Activated naive CD8-positive, alpha-beta T cell treated with anti-CD3 and anti-CD28 coated beads, Interleukin-2, amount 50 U/mL, for 16 hours (primary cell): ENCODE results near the gene LILRA5.
"Not testable (repeated sequence)": the region's sequence is repeated elsewhere in the genome, so short reads cannot be mapped to it uniquely, and the experiment has no call there.

Experiments
- DNase-seq: peaks from one replicate; pipeline ENCODE4 v3.0.0-alpha.2; 2020; ENCODE audit warnings: low read depth, low spot score

The LILRA5 gene

DNA sequence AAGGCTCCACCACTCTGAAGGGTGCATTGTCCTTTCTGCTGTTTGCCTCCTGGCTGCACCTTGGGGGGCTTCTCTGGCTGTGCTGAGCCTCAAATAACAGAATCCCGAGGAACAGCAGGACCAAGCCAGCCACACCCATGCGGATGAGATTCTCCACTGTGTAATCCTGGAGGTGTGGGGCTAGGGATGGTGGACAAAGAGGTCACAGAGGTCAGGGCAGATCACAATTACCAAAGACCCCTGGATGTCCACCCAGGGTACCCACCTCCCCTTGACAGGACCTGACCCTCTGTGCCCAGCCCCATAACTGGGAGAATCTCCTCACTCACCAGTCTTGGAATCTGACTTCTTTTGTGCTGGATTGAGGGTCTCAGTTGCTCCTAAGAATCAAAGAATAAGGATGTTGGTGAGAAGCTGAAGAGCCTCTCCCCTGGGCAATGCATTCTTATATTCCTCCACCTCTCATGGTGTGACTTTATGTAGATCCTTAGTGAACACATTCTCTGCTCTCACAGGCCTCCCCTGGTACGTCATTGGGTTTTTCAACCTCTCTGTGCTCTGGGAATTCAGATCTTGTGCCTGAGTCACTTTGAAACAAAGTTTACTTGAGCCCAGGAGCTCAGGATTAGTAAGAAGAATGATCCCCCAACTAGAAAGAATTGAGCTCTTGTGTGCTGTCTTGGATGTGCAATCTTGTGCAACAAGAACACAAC lies 20.8 kb upstream of the LILRA5 start:
- no peak for DNase-seq

DNA sequence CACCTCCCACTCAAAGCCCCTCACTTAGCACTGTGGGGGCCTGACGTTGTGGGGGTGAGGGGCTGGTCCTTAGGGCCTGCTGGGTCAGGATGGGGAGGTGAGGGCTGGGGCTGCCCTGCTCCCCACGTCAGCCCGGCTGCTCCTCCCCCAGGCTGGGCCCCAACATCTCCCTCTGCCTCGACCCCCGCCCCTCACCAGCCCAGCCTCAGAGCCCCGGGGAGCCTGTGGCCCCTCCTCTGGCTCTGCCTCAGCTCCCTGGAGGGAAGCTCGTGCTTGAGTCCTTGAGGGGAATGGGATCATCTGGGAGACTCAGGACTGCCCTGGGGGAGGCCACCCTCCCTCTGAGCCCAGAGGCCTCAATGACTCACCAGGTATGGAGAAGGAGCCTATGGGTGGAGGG lies 19.2 kb upstream of the LILRA5 start:
- DNase-seq = no peak

DNA sequence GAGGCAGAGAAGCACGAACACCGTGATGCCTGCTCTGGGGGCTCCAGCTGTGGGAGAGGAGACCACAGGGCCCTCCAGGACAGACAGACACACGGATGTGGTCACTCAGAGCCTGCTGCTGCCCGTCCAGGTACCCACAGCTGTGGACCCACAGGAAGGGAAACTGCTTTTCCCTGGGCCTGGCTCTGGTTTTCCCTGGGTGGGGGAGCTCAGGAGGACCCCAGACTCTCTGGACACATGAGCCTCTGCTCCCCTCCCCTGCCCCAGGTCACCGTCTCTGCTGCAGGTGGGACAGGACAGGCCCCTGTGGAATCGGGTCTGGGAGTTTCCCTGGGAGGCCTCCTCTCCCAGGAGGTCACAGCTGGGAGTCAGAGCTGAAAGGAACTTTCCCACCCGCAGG lies 18.7 kb upstream of the LILRA5 start:
- no peak for DNase-seq

DNA sequence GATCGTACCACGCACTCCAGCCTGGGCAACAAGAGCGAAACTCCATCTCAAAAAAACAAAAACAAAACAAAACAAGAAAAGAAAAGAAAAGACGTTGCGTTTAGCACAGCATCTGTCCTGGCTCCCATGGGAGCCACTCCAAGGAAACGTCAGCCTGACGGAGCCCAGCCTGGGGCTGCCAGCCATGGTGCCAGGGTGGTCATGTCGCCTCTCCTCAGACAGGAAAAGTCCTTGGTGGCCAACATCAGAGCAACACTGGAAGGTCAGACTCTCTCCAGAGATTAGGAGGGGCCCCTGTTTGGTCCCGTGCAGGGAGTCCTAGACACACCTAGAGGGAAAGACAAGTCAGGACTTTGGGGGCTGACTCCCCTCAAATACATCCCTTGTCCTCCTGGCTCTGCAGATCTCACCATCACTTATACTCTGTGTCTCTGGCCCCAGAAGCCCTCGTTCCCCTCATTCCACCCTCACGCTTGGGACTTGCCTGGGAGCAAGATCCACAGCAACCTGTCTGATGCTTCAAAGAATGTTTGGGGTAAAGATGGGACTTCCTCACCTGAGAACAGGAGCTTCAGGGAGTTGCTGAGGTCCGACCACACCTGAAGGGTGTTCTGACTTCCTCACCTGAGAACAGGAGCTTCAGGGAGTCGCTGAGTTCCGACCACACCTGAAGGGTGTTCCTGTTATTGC lies 16.7 kb upstream of the LILRA5 start:
- DNase-seq = no peak

DNA sequence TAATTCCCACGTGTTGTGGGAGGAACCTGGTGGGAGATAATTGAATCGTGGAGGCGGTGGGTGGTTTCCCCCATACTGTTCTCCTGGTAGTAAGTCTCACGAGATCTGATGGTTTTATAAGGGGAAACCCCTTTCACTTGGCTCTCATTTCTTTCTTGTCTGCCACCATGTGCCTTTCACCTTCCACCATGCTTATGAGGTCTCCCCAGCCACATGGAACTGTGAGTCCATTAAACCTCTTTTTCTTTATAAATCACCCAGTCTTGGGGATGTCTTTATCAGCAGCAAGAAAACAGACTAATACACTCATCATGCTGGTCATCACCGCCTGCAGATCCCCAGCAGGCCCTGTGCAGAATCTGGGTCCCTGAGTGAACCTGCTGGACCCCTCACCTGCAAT lies 15.8 kb upstream of the LILRA5 start:
- DNase-seq = not testable (repeated sequence)

DNA sequence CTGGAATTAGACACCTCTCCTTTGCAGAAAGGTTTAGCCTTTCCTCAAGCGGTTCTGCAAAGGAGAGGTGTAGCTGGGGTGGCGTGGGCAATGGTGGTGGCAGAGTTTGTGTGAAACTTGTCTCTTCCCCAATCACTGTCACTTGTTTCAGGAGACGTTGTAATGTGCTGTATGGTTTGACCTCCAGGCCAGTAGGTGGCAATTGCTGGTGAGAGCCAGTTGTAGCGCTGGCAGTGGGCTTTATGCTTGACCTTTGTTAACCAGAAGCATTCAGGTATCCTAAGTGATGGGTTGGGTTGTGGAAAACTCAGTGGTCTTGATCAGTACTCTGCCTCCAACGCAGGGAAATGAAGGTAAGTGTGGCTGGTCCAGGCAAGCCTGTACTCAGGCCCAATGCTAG lies 12.7 kb upstream of the LILRA5 start:
- DNase-seq = no peak

DNA sequence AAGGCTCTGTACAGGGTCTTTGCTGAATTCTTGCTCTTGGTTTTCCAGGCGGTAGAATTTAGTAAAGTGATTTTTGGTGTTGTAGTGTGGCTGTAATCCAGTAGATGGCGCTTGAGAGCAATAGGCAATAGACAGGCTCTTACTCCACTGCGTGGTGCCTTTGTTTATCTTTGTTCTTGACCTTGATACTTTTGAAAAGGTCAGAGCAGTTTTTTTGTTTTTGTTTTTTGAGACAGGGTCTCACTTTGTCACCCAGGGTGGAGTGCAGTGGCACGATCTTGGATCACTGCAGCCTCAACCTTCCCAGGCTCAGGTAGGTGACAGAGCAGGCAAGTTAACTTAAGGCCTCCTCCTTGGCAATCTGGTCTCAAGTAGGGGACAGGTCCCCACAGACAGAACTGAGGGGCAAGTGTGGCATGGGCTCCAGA lies 12.2 kb upstream of the LILRA5 start:
- DNase-seq = peak; percentile 13

DNA sequence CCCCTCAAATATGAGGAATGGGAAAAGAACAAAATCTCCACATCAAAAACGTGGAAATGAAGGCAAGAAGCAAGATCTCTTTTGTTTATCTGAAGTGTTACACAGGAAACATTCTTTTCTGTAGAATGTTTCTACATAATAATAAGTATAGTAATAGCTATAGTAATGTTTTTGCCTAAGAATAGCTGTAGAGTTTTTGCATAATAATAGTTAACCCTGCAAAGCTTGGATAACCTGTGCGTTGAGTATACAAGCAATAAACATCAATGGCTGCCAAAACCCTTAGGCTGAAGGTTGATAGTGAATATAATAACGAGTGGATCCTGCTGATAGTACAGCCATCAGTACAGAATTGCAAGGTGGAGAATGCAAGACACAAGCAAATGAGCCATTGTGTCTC lies 11.1 kb upstream of the LILRA5 start:
- DNase-seq = no peak

DNA sequence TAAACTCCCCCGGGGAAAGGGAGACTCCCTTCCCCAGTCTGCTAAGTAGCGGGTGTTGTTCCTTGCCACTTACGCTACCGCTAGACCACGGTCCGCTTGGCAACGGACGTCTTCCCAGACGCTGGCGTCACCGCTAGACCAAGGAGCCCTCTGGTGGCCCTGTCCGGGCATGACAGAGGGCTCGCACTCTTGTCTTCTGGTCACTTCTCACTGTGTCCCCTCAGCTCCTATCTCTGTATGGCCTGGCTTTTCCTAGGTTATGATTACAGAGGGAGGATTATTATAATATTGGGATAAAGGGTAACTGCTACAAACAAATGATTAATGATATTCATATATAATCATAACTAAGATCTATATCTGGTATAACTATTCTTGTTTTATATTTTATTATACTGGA lies 10.0 kb upstream of the LILRA5 start:
- DNase-seq = not testable (repeated sequence)

DNA sequence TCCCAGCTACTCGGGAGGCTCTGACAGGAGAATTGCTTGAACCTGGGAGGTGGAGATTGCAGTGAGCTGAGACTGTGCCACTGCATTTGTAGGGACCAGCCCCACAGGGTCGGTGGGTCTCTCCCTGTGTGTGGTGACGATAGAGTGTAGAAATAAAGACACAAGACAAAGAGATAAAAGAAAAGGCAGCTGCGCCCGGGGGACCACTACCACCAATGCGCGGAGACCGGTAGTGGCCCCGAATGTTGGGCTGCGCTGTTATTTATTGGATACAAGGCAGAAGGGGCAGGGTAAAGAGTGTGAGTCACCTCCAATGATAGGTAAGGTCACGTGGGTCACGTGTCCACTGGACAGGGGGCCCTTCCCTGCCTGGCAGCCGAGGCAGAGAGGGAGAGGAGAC lies 9.3 kb upstream of the LILRA5 start:
- not testable (repeated sequence) for DNase-seq

DNA sequence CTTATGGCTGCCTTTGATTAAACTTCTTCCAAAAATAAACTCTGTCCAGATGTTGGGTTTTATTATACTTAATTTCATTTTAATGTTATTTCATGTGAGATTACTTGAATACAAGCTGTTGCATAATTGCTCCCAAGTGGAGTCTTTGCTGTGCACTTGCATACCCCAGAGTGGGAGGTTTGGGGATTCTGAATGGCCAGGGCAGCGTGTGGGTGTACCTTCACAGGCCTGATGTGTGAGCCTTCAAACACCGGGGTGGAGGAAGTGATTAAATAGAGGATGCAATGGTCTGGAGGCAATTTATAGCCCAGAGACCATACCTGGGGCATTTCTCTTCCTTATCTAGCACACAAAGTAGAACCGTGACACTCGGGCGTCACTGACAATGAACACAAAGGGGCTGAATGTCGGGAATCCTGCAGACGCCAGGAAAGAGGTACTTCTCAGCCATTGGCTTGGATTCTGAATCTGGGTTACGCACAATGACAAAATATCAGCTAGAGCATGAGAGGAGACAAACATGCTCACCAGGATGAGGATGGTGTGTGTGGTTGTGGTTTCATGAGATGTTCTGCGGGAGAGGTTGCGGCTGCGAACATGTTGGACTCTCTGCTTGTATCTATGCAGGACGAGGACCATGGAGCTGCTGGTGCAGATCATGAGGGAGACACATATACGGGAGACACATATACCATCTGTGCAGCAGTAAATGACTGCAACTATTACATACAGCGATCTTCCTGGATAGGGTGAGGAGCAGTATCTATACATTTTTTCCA lies 7.1 kb upstream of the LILRA5 start:
- DNase-seq = no peak

DNA sequence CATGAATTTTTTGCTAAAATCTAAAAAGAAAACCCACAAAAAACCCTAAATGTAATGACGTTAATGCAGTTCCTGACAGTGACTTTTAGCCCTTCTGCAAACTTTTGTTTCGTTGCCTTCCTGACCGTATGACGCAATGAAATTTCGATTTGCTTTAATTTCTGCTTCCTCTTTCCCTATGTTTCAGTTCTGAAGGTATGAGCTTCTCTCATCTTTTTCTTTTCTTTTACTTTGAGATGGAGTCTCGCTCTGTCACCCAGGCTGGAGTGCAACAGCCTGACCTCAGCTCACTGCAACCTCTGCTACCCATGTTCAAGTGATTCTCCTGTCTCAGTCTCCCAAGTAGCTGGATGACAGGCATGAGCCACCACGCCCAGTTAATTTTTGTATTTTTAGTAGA lies 6.1 kb upstream of the LILRA5 start:
- no peak for DNase-seq

DNA sequence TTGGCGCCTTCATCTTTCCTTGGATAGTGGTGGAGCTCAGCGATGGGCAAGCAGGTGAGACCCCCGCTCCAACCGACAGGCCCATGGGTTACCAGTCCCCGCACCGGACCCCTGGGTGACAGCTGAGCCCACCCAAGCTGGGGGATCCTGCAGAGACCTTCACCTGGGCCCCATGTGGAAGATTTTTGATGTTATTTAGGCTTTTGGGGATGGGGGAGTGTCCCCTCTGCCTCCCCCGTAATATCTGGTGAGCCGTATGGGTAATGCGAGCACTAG lies 4.9 kb upstream of the LILRA5 start:
- no peak for DNase-seq

DNA sequence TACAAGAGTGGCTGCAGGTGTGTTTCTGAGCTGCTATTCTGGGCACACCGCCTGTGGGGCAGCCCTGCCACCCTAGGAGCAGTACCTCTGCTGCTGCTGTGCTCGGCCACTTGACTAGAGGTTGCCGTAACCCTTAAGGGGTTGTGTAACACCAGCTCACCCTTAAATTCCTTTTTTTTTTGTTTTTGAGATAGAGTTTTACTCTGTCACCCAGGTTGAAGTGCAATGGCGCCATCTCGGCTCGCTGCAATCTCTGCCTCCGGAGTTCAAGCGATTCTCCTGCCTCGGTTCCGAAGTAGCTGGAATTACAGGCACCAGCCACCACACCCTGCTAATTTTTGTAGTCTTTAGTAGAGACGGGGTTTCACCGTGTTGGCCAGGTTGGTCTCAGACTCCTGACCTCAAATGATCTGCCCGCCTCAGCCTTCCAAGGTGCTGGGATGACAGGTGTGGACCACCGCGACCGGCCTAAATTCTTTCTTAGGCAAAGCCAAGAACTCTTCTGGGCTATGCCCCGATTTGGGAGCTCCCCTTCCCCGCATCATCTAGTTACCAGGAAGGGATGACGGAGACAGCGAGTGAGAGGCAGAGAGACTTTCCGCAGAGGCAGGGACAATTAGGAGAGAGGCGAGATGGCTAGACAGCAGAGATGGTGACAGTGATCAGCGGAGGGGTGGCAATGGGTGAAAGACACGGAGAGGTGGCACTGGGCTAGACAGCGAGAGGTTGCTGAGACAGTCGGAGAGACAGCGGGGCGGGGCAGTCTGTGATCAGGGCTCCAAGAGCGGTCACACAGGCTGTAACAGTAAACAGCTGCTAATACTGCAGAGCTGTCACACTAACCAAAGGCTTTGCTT lies 4.4 kb upstream of the LILRA5 start:
- no peak for DNase-seq

DNA sequence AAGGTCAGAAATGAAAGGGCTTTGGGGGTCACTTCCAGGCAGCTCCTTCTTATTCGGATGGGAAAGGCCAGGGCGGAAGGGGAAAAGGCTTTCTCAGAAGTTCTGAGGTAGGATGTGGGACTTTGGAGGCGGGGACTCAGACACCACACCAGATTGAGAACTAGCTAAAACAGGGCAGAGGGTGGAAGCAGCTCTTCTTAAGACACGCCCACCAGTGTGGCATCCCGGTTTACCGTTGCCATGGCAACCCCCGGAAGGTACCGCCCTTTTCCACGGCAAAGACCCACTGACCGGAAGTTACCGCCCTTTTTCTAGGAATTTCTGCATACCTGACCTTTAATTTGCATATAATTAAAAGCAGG lies 3.8 kb upstream of the LILRA5 start:
- no peak for DNase-seq

DNA sequence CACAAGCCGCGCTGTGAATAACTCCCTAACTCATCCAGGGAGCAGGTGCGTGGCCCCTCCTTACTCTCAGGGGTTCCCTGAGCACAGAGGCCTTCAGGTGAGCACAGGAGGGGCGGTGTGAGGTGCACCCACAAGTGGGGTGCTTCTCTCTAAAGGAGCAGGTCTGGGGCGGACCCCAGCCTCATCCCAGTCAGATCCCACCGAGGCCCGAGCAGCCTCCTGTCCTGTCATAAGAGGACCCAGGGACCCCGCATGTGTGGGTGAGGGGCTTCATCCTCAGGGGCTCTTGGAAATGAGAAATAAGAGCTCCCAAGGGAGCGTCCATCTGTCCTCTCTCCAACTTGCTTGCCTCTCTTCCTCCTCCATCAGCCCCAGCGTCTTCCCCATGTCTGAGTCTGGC lies 3.0 kb upstream of the LILRA5 start:
- DNase-seq = no peak

DNA sequence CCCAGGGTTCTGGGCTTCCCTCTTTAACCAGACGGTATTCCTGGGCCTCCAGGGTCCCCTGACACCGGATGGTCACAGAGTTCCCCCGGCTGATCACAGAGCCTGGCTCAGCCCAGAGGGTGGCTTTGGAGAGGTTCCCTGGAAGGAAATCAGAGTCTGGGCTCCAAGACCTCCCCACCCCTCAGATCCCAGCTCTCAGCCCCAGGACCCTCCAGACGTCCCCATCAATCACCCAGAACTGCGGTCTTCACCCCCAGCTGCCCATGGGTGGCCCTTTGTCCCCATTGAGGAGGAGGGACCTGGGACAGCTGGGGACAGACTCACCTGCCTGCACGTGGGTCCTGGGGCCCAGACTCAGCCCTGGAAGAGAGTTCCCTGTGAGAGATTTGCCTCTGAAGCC lies 955 bp downstream of the LILRA5 start:
- DNase-seq = no peak

DNA sequence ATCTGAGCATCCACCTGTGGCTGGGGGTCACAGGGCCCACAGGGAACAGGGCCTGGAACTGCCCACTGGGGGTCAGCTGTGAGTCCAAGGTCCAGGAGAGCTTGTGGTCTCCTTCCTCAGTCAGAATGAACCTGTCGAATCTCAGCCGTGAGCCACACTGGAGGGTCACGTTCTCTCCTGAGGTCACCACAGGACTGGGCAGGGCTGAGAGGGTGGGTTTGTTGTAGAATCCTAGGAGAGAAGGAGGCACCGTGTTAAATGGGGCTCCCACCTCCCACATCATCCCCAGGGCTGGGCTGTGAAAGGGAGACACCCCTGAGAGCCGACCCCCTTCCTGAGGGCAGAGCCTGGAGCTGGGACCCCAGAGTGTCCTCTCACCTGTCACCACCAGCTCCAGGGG lies 1.5 kb downstream of the LILRA5 start:
- DNase-seq = no peak

DNA sequence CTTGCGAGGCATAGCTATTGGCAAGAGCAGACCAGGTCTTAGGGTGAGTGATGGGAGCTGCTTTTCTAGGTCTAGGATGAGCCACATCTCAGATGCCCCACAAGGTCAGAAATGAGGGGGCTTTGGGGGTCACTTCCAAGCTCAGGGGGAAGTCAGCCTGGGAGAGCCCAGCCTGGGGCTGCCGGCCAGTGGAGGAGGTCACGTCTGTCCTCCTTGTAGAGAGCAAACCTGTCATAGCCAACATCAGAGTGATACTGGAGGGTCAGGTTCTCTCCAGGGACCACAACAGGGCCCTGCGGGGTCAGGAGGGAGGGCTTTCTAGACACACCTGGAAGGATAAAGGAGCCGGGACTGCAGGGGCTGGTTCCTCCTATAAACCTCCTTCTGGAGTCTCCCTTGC lies 2.4 kb downstream of the LILRA5 start:
- no peak for DNase-seq

DNA sequence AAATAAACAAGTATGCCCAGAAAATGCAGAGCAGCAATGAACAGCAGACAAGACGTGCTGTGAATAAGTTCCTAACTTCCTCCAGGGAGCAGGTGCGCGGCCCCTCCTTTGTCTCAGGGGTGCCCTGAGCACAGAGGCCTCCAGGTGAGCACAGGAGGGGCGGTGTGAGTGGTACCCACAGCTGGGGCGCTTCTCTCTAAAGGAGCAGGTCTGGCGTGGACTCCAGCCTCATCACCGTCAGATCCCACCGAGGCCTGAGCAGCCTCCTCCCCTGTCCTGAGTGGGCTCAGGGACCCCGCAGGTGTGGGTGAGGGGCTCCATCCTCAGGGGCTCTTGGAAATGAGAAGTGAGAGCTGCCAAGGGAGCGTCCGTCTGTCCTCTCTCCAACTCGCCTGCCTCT lies 3.2 kb downstream of the LILRA5 start:
- DNase-seq = no peak

DNA sequence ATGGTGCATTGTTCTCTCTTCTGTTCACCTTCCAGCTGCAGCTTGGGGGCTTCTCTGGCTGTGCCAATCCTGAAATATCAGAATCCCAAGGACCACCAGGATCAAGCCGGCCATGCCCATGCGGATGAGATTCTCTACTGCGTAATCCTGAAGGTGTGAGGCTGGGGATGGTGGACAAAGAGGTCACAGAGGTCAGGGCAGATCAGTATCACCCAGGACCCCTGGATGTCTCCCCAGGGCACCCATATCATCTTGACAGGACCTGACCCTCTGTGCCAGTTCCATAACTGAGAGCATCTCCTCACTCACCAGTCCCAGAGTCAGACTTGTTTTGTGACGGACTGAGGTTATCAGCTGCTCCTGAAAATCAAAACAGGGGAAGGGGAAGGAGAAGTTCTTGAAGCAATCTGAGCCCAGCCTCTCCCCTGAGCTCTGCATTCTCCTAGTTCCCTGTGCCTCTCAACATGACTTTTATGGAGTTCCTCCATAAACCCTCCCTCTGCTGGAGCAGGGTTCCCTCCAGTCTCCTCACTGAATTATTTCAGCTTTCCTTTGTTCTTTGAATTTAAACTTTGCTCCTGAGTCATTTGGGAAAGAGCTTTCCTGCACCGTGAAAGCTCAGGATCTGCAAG lies 5.5 kb downstream of the LILRA5 start:
- no peak for DNase-seq

DNA sequence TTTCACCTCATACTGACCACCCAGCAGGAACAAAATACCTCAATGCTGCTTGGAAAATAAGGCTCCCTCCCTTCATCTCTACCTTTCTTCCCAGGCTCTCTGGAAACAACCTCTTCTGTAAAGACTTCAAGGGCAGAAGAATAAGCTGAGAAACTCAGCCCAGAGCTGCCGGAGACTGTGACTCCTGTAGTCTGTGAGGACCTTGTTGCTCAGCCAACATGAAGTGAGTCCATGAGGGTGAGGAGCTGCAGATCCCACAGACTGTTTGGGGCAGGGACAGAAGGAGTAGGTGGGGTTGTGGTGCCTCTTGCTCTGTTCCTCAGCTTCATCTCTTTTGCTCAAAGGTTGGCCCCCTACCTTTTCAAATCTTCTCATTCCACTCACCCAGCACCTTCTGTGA lies 7.8 kb downstream of the LILRA5 start:
- no peak for DNase-seq
